Osteocyte (in vitro differentiated cells): ENCODE measurements around the gene MAP4K2. TPM values are rescaled to one million over a fixed set of nuclear protein-coding genes. Genes with fewer than 3 reads are reported as not detected.

Experiments
- DNase-seq: peaks from one replicate; pipeline ENCODE4 v3.0.0; 2021; ENCODE audit warnings: mixed read lengths; ENCODE audit not compliant: unreplicated experiment; ENCODE audit errors: extremely low spot score
- H3K27ac Mint-ChIP-seq: one replicate; pipeline ENCODE4 v1.8.0; 2021; ENCODE audit warnings: mild to moderate bottlenecking, mixed read lengths; ENCODE audit not compliant: unreplicated experiment
- H3K27me3 Mint-ChIP-seq: one replicate; pipeline ENCODE4 v1.8.0; 2021; ENCODE audit warnings: mixed read lengths; ENCODE audit not compliant: unreplicated experiment
- H3K36me3 Mint-ChIP-seq: one replicate; pipeline ENCODE4 v1.8.0; 2021; ENCODE audit warnings: mixed read lengths; ENCODE audit not compliant: unreplicated experiment
- H3K4me1 Mint-ChIP-seq: one replicate; pipeline ENCODE4 v1.8.0; 2021; ENCODE audit warnings: mixed read lengths; ENCODE audit not compliant: unreplicated experiment
- H3K4me3 Mint-ChIP-seq: one replicate; pipeline ENCODE4 v1.8.0; 2021; ENCODE audit warnings: mild to moderate bottlenecking, moderate library complexity, mixed read lengths; ENCODE audit not compliant: unreplicated experiment
- H3K9me3 Mint-ChIP-seq: one replicate; pipeline ENCODE4 v1.8.0; 2021; ENCODE audit warnings: mixed read lengths; ENCODE audit not compliant: unreplicated experiment
- CTCF ChIP-seq: fragments of 200-600 bp; sonication (generic); IDR thresholded peaks from 2 replicates; pipeline ENCODE4 v1.5.0; 2021; ENCODE audit warnings: antibody characterized with exemption, mild to moderate bottlenecking, moderate library complexity
- total RNA-seq: library from RNA; stranded (reverse); gene quantifications from 2 replicates; pipeline ENCODE4 v1.2.1, GENCODE V29; 2021

MAP4K2 gene
- total RNA-seq, 1 donor from 2014 or later, result 16.0 TPM

GRCh38 chr11:64837887-64838351 lies 34.9 kb upstream of the MAP4K2 start:
- H3K27ac Mint-ChIP-seq, result no peak overlapping the region
- H3K9me3 Mint-ChIP-seq, result no peaks in the 10 kb centered on the region
- TF ChIP-seq CTCF, result no peak
- peaks cover 3% of the 10 kb centered on the region for H3K4me1 Mint-ChIP-seq
- no peaks in the 10 kb centered on the region for H3K36me3 Mint-ChIP-seq
- DNase-seq, result no peak
- no peaks in the 10 kb centered on the region for H3K27me3 Mint-ChIP-seq
- H3K4me3 Mint-ChIP-seq, result no peak overlapping the region

GRCh38 chr11:64836448-64837072 lies 33.5 kb upstream of the MAP4K2 start:
- Mint-ChIP-seq H3K4me1 (no peaks in the 10 kb centered on the region), H3K4me3 (no peak overlapping the region), H3K27ac (no peak overlapping the region), H3K9me3 (no peaks in the 10 kb centered on the region), H3K36me3 (no peaks in the 10 kb centered on the region), H3K27me3 (no peaks in the 10 kb centered on the region)
- DNase-seq, result no peak
- no peak for TF ChIP-seq CTCF

GRCh38 chr11:64835616-64836447 lies 32.8 kb upstream of the MAP4K2 start:
- no peak overlapping the region for H3K27ac Mint-ChIP-seq
- DNase-seq, result no peak

GRCh38 chr11:64834723-64835615 lies 32.0 kb upstream of the MAP4K2 start:
- H3K4me3 Mint-ChIP-seq, result no peak overlapping the region
- H3K4me1 Mint-ChIP-seq, result no peaks in the 10 kb centered on the region
- H3K27me3 Mint-ChIP-seq, result no peaks in the 10 kb centered on the region
- H3K9me3 Mint-ChIP-seq, result no peaks in the 10 kb centered on the region
- DNase-seq, result no peak
- no peak for TF ChIP-seq CTCF
- H3K27ac Mint-ChIP-seq, result no peak overlapping the region
- no peaks in the 10 kb centered on the region for H3K36me3 Mint-ChIP-seq

More at GRCh38 chr11:64835616-64836447, 32.8 kb upstream of the MAP4K2 start:
- no peaks in the 10 kb centered on the region for H3K36me3 Mint-ChIP-seq
- H3K4me3 Mint-ChIP-seq, result no peak overlapping the region
- H3K27me3 Mint-ChIP-seq, result no peaks in the 10 kb centered on the region
- H3K4me1 Mint-ChIP-seq, result no peaks in the 10 kb centered on the region
- no peaks in the 10 kb centered on the region for H3K9me3 Mint-ChIP-seq
- TF ChIP-seq CTCF, result no peak
